PC-9 (cell line): ENCODE data around the gene HOOK1. TPM values are rescaled to one million over a fixed set of nuclear protein-coding genes. Genes with fewer than 3 reads are reported as not detected.

Experiments used
- BruUV-seq: library from RNA; stranded (reverse); fragments of 400-500 nt; replicated peaks from 2 replicates; lab custom pipeline; 2021; lab: Mats Ljungman, UMichigan
- CTCF ChIA-PET: fragments of 300-600 bp; sonication (Branson Sonifier 250); formaldehyde crosslinking; loops from one replicate; lab custom pipeline; 2022; ENCODE audit warnings: antibody characterized with exemption; lab: Charles Lee
- POLR2A ChIA-PET: fragments of 300-600 bp; sonication (Branson Sonifier 250); formaldehyde crosslinking; loops from one replicate; lab custom pipeline; 2022; ENCODE audit warnings: antibody characterized with exemption; ENCODE audit not compliant: unreplicated experiment; lab: Charles Lee
- DNase-seq, 2 experiments: peaks; one replicate each; pipeline versions ENCODE4 v3.0.0 to v3.0.0-alpha.2; 2015 to 2022; ENCODE audit warnings: mixed read lengths in 1 of 2
- H2AFZ ChIP-seq: fragments of 200-600 bp; sonication (generic); 2 replicates; pipeline ENCODE4 v1.8.1; 2017; ENCODE audit warnings: antibody characterized with exemption
- H3F3A ChIP-seq: fragments of 200-600 bp; sonication (generic); 2 replicates; pipeline ENCODE4 v1.8.1; 2017; ENCODE audit warnings: antibody characterized with exemption, mild to moderate bottlenecking, low read depth; ENCODE audit not compliant: insufficient read depth
- H3K27ac ChIP-seq: fragments of 200-600 bp; sonication (generic); 2 replicates; pipeline ENCODE4 v1.6.1; 2016; ENCODE audit warnings: mixed run types
- H3K27me3 ChIP-seq: fragments of 200-600 bp; sonication (generic); 2 replicates; pipeline ENCODE4 v1.6.1; 2016; ENCODE audit warnings: low read depth, mixed run types; ENCODE audit not compliant: insufficient read depth
- H3K36me3 ChIP-seq: fragments of 200-600 bp; sonication (generic); 2 replicates; pipeline ENCODE4 v1.6.1; 2016; ENCODE audit warnings: low read depth, mixed run types
- H3K4me1 ChIP-seq: fragments of 200-600 bp; sonication (generic); replicated peaks from 2 replicates; pipeline ENCODE4 v1.6.1; 2016; ENCODE audit warnings: mixed run types; ENCODE audit not compliant: insufficient read depth
- H3K4me2 ChIP-seq: fragments of 200-600 bp; sonication (generic); 2 replicates; pipeline ENCODE4 v1.6.1; 2017; ENCODE audit warnings: mixed run types
- H3K4me3 ChIP-seq: fragments of 200-600 bp; sonication (generic); 2 replicates; pipeline ENCODE4 v1.6.1; 2016; ENCODE audit warnings: mixed run types
- H3K79me2 ChIP-seq: fragments of 200-600 bp; sonication (generic); 2 replicates; pipeline ENCODE4 v1.6.1; 2017; ENCODE audit warnings: low read depth, mixed run types
- H3K9me2 ChIP-seq: fragments of 200-600 bp; sonication (generic); 2 replicates; pipeline ENCODE4 v1.8.1; 2017; ENCODE audit warnings: mild to moderate bottlenecking; ENCODE audit not compliant: insufficient read depth
- H3K9me3 ChIP-seq: fragments of 200-600 bp; sonication (generic); 2 replicates; pipeline ENCODE4 v1.8.1; 2016; ENCODE audit warnings: low read depth; ENCODE audit not compliant: insufficient read depth
- H4K20me1 ChIP-seq: fragments of 200-600 bp; sonication (generic); 2 replicates; pipeline ENCODE4 v1.8.1; 2017; ENCODE audit not compliant: insufficient read depth
- CTCF ChIP-seq: fragments of 200-600 bp; sonication (generic); conservative IDR thresholded peaks from 2 replicates; pipeline ENCODE4 v1.6.1; 2017; ENCODE audit warnings: mixed run types, antibody characterized with exemption, mild to moderate bottlenecking, moderate library complexity
- EZH2 ChIP-seq: fragments of 200-600 bp; sonication (generic); IDR thresholded peaks from 2 replicates; pipeline ENCODE4 v1.8.0; 2017; ENCODE audit warnings: antibody characterized with exemption, low read depth
- intact Hi-C: fragments of 100-400 bp; cut with micrococcal nuclease; formaldehyde crosslinking; loops from one replicate; pipeline ENCODE4 v1.10.0; 2022; ENCODE audit not compliant: unreplicated experiment
- total RNA-seq: library from RNA; stranded (reverse); gene quantifications from 2 replicates; pipeline ENCODE4 v1.2.3, GENCODE V29; 2021

HOOK1 gene
- total RNA-seq, 1 experiment from 2014 or later: 23.7 TPM

- no TSS peak for BruUV-seq
- ChIA-PET CTCF (no interaction called here), POLR2A (interaction anchor here (0.7 kb wide), 1 partner anchor 853 kb away, joined by 3 read pairs; no protein-coding TSS in a partner anchor)
- no peaks in the 10 kb centered on the region for H3K9me3 ChIP-seq
- H3K4me3 ChIP-seq: no peak overlapping the region
- H3K9me2 ChIP-seq: no peaks in the 10 kb centered on the region
- no peaks in the 10 kb centered on the region for H3K27me3 ChIP-seq
- H4K20me1 ChIP-seq: no peaks in the 10 kb centered on the region
- no peaks in the 10 kb centered on the region for H3K4me1 ChIP-seq
- no peak overlapping the region for H2AFZ ChIP-seq
- no peaks in the 10 kb centered on the region for H3F3A ChIP-seq
- no peaks in the 10 kb centered on the region for H3K79me2 ChIP-seq
- no peak overlapping the region for H3K27ac ChIP-seq
- H3K36me3 ChIP-seq: no peaks in the 10 kb centered on the region
- no peak for DNase-seq
- intact Hi-C loops: no loop called here
- TF ChIP-seq CTCF (no peak), EZH2 (no peak)
- no peak overlapping the region for H3K4me2 ChIP-seq
Measured at GRCh38 chr1:59803458-59804038, 11.2 kb upstream of the HOOK1 start.

GRCh38 chr1:59804301-59804700 is 10.4 kb upstream of the HOOK1 start:
- CTCF ChIA-PET: no interaction called here
- H4K20me1 ChIP-seq: no peaks in the 10 kb centered on the region

GRCh38 chr1:59805554-59805953 is 9.2 kb upstream of the HOOK1 start:
- H3K27ac ChIP-seq: no peak overlapping the region
- H3K4me3 ChIP-seq: no peak overlapping the region
- H3K79me2 ChIP-seq: no peaks in the 10 kb centered on the region
- H3K36me3 ChIP-seq: no peaks in the 10 kb centered on the region
- no peak overlapping the region for H3K4me2 ChIP-seq
- H3K9me3 ChIP-seq: no peaks in the 10 kb centered on the region
- no TSS peak for BruUV-seq
- H4K20me1 ChIP-seq: no peaks in the 10 kb centered on the region
- H2AFZ ChIP-seq: no peak overlapping the region
- H3K27me3 ChIP-seq: no peaks in the 10 kb centered on the region
- no peaks in the 10 kb centered on the region for H3K4me1 ChIP-seq
- intact Hi-C loops: no loop called here
- POLR2A ChIA-PET: no interaction called here
- no peaks in the 10 kb centered on the region for H3F3A ChIP-seq
- H3K9me2 ChIP-seq: no peaks in the 10 kb centered on the region
- DNase-seq: no peak
- CTCF ChIA-PET: no interaction called here
- no peak for TF ChIP-seq CTCF
- no peak for TF ChIP-seq EZH2

More at GRCh38 chr1:59804301-59804700, 10.4 kb upstream of the HOOK1 start:
- Histone ChIP-seq H3K27me3 (no peaks in the 10 kb centered on the region), H3K36me3 (no peaks in the 10 kb centered on the region), H2AFZ (no peak overlapping the region), H3K4me2 (no peak overlapping the region), H3K4me3 (no peak overlapping the region), H3K9me3 (no peaks in the 10 kb centered on the region), H3K27ac (no peak overlapping the region), H3K79me2 (no peaks in the 10 kb centered on the region), H3F3A (no peaks in the 10 kb centered on the region), H3K9me2 (no peaks in the 10 kb centered on the region), H3K4me1 (no peaks in the 10 kb centered on the region)
- TF ChIP-seq EZH2 (no peak), CTCF (no peak)
- DNase-seq: no peak
- intact Hi-C loops: no loop called here
- POLR2A ChIA-PET: no interaction called here
- no TSS peak for BruUV-seq
